CD4-positive, alpha-beta memory T cell (primary cell): Measurements from ENCODE around the gene RAB26. TPM values are rescaled to one million over a fixed set of nuclear protein-coding genes. Genes with fewer than 3 reads are reported as not detected.
"Not testable (repeated sequence)": the region's sequence is repeated elsewhere in the genome, so short reads cannot be mapped to it uniquely, and the experiment has no call there.

ENCODE experiments used
- CTCF ChIA-PET: fragments of 350-600 bp; sonication (Branson Sonifier 250); formaldehyde crosslinking; loops from one replicate; lab custom pipeline; 2021; ENCODE audit warnings: inconsistent platforms; ENCODE audit not compliant: partially characterized antibody; lab: Charles Lee
- POLR2A ChIA-PET: fragments of 350-600 bp; sonication (Branson Sonifier 250); formaldehyde crosslinking; loops from one replicate; lab custom pipeline; 2021; ENCODE audit not compliant: partially characterized antibody; lab: Charles Lee
- DNase-seq, 5 donors: peaks; one replicate each; pipeline versions ENCODE4 v3.0.0 to v3.0.0-alpha.2; 2020 to 2022; ENCODE audit warnings: mixed read lengths in 1 of 5
- H3K27ac ChIP-seq: one replicate; pipeline ENCODE4 v1.7.0; 2013; ENCODE audit warnings: low read depth, low read length
- H3K27me3 ChIP-seq: 2 replicates; pipeline ENCODE4 v1.7.0; 2013; ENCODE audit warnings: mild to moderate bottlenecking, low read length, moderate library complexity; ENCODE audit not compliant: insufficient read depth
- H3K36me3 ChIP-seq: 2 replicates; pipeline ENCODE4 v1.7.0; 2013; ENCODE audit warnings: mild to moderate bottlenecking, low read length, moderate library complexity; ENCODE audit not compliant: insufficient read depth
- H3K4me1 ChIP-seq: 2 replicates; pipeline ENCODE4 v1.7.0; 2013; ENCODE audit warnings: mild to moderate bottlenecking, low read length, moderate library complexity; ENCODE audit not compliant: insufficient read depth
- H3K4me3 ChIP-seq, 2 donors: one replicate each; pipeline ENCODE4 v1.7.0; 2013; ENCODE audit warnings: low read length in 2 of 2, mild to moderate bottlenecking in 1 of 2
- H3K9me3 ChIP-seq, 2 donors: one replicate each; pipeline ENCODE4 v1.7.0; 2013; ENCODE audit warnings: low read length in 2 of 2, control low read depth in 1 of 2; ENCODE audit not compliant: control insufficient read depth in 1 of 2
- H3K27ac Mint-ChIP-seq, 7 donors: one replicate each; pipeline ENCODE4 v1.8.0; 2020 to 2021; ENCODE audit warnings: mixed read lengths in 7 of 7, mild to moderate bottlenecking in 6 of 7, inconsistent platforms in 3 of 7, moderate library complexity in 3 of 7
- H3K27me3 Mint-ChIP-seq, 2 donors: one replicate each; pipeline ENCODE4 v1.8.0; 2020 to 2021; ENCODE audit warnings: mixed read lengths in 2 of 2
- H3K36me3 Mint-ChIP-seq, 2 donors: one replicate each; pipeline ENCODE4 v1.8.0; 2020 to 2021; ENCODE audit warnings: mixed read lengths in 2 of 2, inconsistent platforms in 1 of 2, mild to moderate bottlenecking in 1 of 2
- H3K4me1 Mint-ChIP-seq, 4 donors: one replicate each; pipeline ENCODE4 v1.8.0; 2020 to 2021; ENCODE audit warnings: mixed read lengths in 4 of 4, mild to moderate bottlenecking in 1 of 4
- H3K4me3 Mint-ChIP-seq, 8 donors: one replicate each; pipeline ENCODE4 v1.8.0; 2020 to 2021; ENCODE audit warnings: mixed read lengths in 8 of 8, mild to moderate bottlenecking in 7 of 8, moderate library complexity in 6 of 8, inconsistent platforms in 3 of 8
- H3K9me3 Mint-ChIP-seq, 8 donors: one replicate each; pipeline ENCODE4 v1.8.0; 2020 to 2021; ENCODE audit warnings: mixed read lengths in 8 of 8, mild to moderate bottlenecking in 5 of 8, inconsistent platforms in 3 of 8, moderate library complexity in 1 of 8
- intact Hi-C: fragments of 100-400 bp; cut with micrococcal nuclease; formaldehyde crosslinking; loops from one replicate; pipeline ENCODE4 v1.15.1; 2023
- polyA plus RNA-seq, 2 donors: library from polyadenylated mRNA; unstranded; fragments of 300-500 nt; fragmentation: Illumina TruSeq; gene quantifications; one replicate each; pipeline ENCODE4 v1.2.3, GENCODE V29; 2021
- total RNA-seq, 2 experiments: library from RNA; stranded (reverse); gene quantifications; one replicate each; pipeline ENCODE4 v1.2.3, GENCODE V29; 2021

RAB26 gene
- total and polyA plus RNA-seq, 4 experiments from 2014 or later: 0.44 to 0.77 (median 0.52) TPM; not detected in 1

DNA sequence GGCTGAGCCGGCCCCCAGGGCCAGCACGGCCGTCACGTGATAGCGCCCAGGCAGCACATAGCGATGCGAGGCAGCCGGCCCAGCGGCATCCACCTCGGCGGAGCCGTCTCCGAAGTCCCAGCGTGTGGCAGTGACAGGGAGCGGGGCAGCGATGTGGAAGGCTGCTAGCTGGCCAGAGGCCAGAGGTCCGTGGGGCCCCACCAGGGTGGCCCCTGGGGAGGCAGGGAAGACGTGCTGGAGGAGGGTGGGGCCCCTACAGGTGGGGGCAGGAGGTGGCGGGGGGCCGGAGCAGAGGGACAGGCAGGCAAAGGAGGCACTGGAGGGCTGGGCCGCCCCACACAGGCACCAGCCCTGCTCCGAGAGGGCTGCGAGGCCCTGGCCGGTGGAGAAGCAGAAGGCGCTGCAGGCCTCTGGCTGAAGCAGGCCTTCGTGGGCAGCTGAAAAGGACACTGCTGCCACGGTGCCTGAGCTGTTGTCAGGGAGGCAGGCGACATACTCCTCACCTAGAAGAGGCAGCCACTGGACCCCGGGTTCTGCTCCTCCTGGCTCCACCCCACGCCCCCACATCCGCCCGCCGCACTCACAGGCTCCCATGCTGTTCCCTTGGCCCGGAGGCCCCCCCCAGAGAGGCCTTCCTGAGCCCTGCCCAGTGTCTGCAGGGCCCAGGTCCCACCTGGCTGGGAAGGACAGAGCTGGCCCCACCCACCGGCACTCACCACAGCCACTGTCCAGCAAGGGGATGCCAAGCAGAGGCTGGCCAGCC is 30.3 kb upstream of the RAB26 start:
- intact Hi-C loops, CTCF ChIA-PET: not testable (repeated sequence)

GRCh38 chr16:2121325-2121724 is 27.1 kb upstream of the RAB26 start:
- H3K4me3 ChIP-seq, intact Hi-C loops, POLR2A ChIA-PET, H3K9me3 ChIP-seq, H3K4me1 ChIP-seq, H3K36me3 ChIP-seq, H3K4me1 Mint-ChIP-seq, H3K27ac ChIP-seq, H3K27me3 ChIP-seq, H3K36me3 Mint-ChIP-seq, H3K27me3 Mint-ChIP-seq, H3K9me3 Mint-ChIP-seq, H3K4me3 Mint-ChIP-seq: not testable (repeated sequence)
- H3K27ac Mint-ChIP-seq: peak overlapping the region in 2 of 7 donors; percentile 36 to 51
- CTCF ChIA-PET: interaction anchor here (0.6 to 3.2 kb wide), 5 partner anchors 20 to 165 kb away, joined by 3 to 28 read pairs (median 3); partner anchors contain the start of genes RAB26 and TRAF7
- DNase-seq: peak in 3 of 5 donors; percentile 18 to 31 (median 26)

More for the DNA sequence above, 30.3 kb upstream of the RAB26 start:
- H3K4me1 Mint-ChIP-seq, H3K36me3 ChIP-seq, POLR2A ChIA-PET, H3K27ac Mint-ChIP-seq, H3K9me3 ChIP-seq, H3K27ac ChIP-seq, H3K27me3 ChIP-seq, DNase-seq, H3K4me1 ChIP-seq, H3K36me3 Mint-ChIP-seq, H3K4me3 Mint-ChIP-seq, H3K4me3 ChIP-seq, H3K27me3 Mint-ChIP-seq, H3K9me3 Mint-ChIP-seq: not testable (repeated sequence)

- no peaks in the 10 kb centered on the region for H3K36me3 ChIP-seq
- H3K4me3 ChIP-seq: no peak overlapping the region
- Mint-ChIP-seq H3K27ac (no peak overlapping the region), H3K9me3 (no peaks in the 10 kb centered on the region), H3K4me3 (no peak overlapping the region), H3K4me1 (peaks cover 2 to 9% (median 6%) of the 10 kb centered on the region in 4 donors), H3K36me3 (no peaks in the 10 kb centered on the region), H3K27me3 (no peaks in the 10 kb centered on the region)
- DNase-seq: no peak
- H3K27ac ChIP-seq: no peak overlapping the region
- ChIA-PET POLR2A (no interaction called here), CTCF (interaction anchor here (0.6 to 3.2 kb wide), 5 partner anchors 19 to 166 kb away, joined by 3 to 28 read pairs (median 3); partner anchors contain the start of genes RAB26 and TRAF7)
- intact Hi-C loops: no loop called here
- H3K27me3 ChIP-seq: no peaks in the 10 kb centered on the region
- H3K9me3 ChIP-seq: no peaks in the 10 kb centered on the region
- H3K4me1 ChIP-seq: no peaks in the 10 kb centered on the region
Measured at GRCh38 chr16:2121853-2122252, 26.6 kb upstream of the RAB26 start.

DNA sequence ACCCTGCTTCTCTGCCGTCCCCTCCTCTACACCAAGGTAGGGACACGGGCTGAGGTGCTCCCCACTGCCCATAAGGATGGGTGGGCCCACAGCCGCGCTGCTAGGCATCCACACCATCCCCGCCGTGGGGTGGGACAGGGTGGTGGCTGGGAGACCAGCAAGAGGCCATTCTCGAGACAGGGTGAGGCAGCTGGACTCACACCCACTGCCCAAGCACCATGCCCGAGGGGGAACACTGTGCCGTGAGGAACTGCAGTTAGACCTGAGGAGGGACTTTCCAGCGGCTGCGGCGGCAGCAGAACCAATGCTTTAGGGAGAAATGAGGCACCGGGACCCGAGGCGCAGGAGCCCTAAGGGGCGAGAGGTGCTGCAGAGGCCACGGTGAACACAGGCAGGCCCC is 26.0 kb upstream of the RAB26 start:
- DNase-seq: no peak
- no peaks in the 10 kb centered on the region for H3K9me3 ChIP-seq
- H3K36me3 ChIP-seq: no peaks in the 10 kb centered on the region
- no peak overlapping the region for H3K4me3 Mint-ChIP-seq
- no peaks in the 10 kb centered on the region for H3K27me3 ChIP-seq
- H3K9me3 Mint-ChIP-seq: no peaks in the 10 kb centered on the region
- intact Hi-C loops: no loop called here
- H3K27ac ChIP-seq: no peak overlapping the region
- H3K4me1 ChIP-seq: no peaks in the 10 kb centered on the region
- ChIA-PET POLR2A (no interaction called here), CTCF (interaction anchor here (1.5 to 3.2 kb wide), 2 partner anchors 18 to 30 kb away, joined by 3 to 28 read pairs; no protein-coding TSS in a partner anchor)
- H3K4me1 Mint-ChIP-seq: peaks cover 6 to 11% (median 8%) of the 10 kb centered on the region in 4 donors
- no peaks in the 10 kb centered on the region for H3K27me3 Mint-ChIP-seq
- H3K27ac Mint-ChIP-seq: no peak overlapping the region
- no peak overlapping the region for H3K4me3 ChIP-seq
- H3K36me3 Mint-ChIP-seq: no peaks in the 10 kb centered on the region

- H3K27ac Mint-ChIP-seq, H3K9me3 ChIP-seq, H3K27me3 Mint-ChIP-seq: not testable (repeated sequence)
Measured at GRCh38 chr16:2122934-2123683, 25.3 kb upstream of the RAB26 start.

GRCh38 chr16:2123706-2124376 is 24.6 kb upstream of the RAB26 start:
- H3K4me3 Mint-ChIP-seq, H3K27ac ChIP-seq, H3K36me3 ChIP-seq, H3K4me1 ChIP-seq, H3K9me3 ChIP-seq, intact Hi-C loops, DNase-seq, H3K27ac Mint-ChIP-seq, H3K27me3 ChIP-seq, H3K9me3 Mint-ChIP-seq, POLR2A ChIA-PET, H3K27me3 Mint-ChIP-seq, H3K4me3 ChIP-seq, H3K36me3 Mint-ChIP-seq: not testable (repeated sequence)
- CTCF ChIA-PET: interaction anchor here (1.5 kb wide), 1 partner anchor 29 kb away, joined by 3 read pairs; no protein-coding TSS in a partner anchor
- peaks cover 8 to 16% (median 13%) of the 10 kb centered on the region in 4 donors for H3K4me1 Mint-ChIP-seq

More at GRCh38 chr16:2122934-2123683, 25.3 kb upstream of the RAB26 start:
- H3K36me3 Mint-ChIP-seq, DNase-seq, H3K36me3 ChIP-seq, H3K27me3 ChIP-seq, H3K4me1 ChIP-seq, intact Hi-C loops, H3K4me3 ChIP-seq, H3K9me3 Mint-ChIP-seq, H3K27ac ChIP-seq, H3K4me3 Mint-ChIP-seq, POLR2A ChIA-PET: not testable (repeated sequence)
- H3K4me1 Mint-ChIP-seq: peaks cover 6 to 11% (median 8%) of the 10 kb centered on the region in 4 donors
- CTCF ChIA-PET: interaction anchor here (1.5 to 3.2 kb wide), 2 partner anchors 18 to 29 kb away, joined by 3 to 28 read pairs; no protein-coding TSS in a partner anchor

DNA sequence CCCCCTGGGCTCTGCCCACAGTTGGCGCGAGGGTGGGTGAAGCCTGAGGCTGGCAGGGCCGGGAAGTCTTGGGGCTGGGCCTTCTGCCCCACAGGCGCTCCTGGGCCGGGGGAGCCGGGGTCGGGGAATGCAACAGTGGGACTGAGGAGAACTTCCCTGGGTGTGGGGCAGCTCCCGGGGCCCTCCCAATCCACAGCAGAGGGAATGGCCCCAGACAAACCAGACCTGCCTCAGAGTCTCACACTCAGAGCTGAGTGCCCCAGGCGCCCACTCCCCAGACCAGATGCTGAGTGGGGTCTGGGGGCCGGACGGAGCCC is 24.1 kb upstream of the RAB26 start:
- CTCF ChIA-PET, H3K9me3 ChIP-seq, intact Hi-C loops, H3K36me3 ChIP-seq, H3K9me3 Mint-ChIP-seq, H3K27me3 Mint-ChIP-seq, H3K4me3 ChIP-seq, H3K36me3 Mint-ChIP-seq, POLR2A ChIA-PET, H3K27me3 ChIP-seq, H3K4me3 Mint-ChIP-seq, H3K27ac Mint-ChIP-seq, H3K27ac ChIP-seq: not testable (repeated sequence)
- peak in 1 of 5 donors; percentile 26 for DNase-seq
- H3K4me1 Mint-ChIP-seq: peaks cover 8 to 16% (median 13%) of the 10 kb centered on the region in 4 donors
- H3K4me1 ChIP-seq: peaks cover 11% of the 10 kb centered on the region
